ENCODE measurements around the gene TUT4. TPM values are rescaled to one million over a fixed set of nuclear protein-coding genes. Genes with fewer than 3 reads are reported as not detected.
"Not testable (repeated sequence)": the region's sequence is repeated elsewhere in the genome, so short reads cannot be mapped to it uniquely, and the experiment has no call there.

Gene TUT4
- total RNA-seq, 1 donor from 2014 or later: 139 TPM

- no peaks in the 10 kb centered on the region for H3F3A ChIP-seq (ENCODE audit: low read depth)
- no peak overlapping the region for H3K27ac ChIP-seq
- Mint-ChIP-seq H3K36me3 (no peaks in the 10 kb centered on the region), H3K4me3 (no peak overlapping the region), H3K4me1 (peaks cover 14% of the 10 kb centered on the region), H3K27ac (no peak overlapping the region), H3K27me3 (ENCODE audit: insufficient read depth, low read depth) (no peaks in the 10 kb centered on the region), H3K9me3 (no peaks in the 10 kb centered on the region)
- H3K4me2 ChIP-seq: no peak overlapping the region
- no peak overlapping the region for H2AFZ ChIP-seq (replicated peaks)
- H3K36me3 ChIP-seq: no peaks in the 10 kb centered on the region
- DNase-seq (ENCODE audit: low spot score): no peak
- TF ChIP-seq EZH2 (IDR thresholded peaks at IDR 0.05): no peak
- TF ChIP-seq, protein P1, sequence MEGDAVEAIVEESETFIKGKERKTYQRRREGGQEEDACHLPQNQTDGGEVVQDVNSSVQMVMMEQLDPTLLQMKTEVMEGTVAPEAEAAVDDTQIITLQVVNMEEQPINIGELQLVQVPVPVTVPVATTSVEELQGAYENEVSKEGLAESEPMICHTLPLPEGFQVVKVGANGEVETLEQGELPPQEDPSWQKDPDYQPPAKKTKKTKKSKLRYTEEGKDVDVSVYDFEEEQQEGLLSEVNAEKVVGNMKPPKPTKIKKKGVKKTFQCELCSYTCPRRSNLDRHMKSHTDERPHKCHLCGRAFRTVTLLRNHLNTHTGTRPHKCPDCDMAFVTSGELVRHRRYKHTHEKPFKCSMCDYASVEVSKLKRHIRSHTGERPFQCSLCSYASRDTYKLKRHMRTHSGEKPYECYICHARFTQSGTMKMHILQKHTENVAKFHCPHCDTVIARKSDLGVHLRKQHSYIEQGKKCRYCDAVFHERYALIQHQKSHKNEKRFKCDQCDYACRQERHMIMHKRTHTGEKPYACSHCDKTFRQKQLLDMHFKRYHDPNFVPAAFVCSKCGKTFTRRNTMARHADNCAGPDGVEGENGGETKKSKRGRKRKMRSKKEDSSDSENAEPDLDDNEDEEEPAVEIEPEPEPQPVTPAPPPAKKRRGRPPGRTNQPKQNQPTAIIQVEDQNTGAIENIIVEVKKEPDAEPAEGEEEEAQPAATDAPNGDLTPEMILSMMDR (IDR thresholded peaks at IDR 0.05): no peak
- TF ChIP-seq EZH2phosphoT487 (IDR thresholded peaks at IDR 0.05): no peak
- H3K9ac ChIP-seq: no peak overlapping the region
- no peaks in the 10 kb centered on the region for H3K27me3 ChIP-seq
- no peak overlapping the region for H3K4me3 ChIP-seq
- H3K9me3 ChIP-seq (ENCODE audit: low read depth): no peaks in the 10 kb centered on the region
- H3K79me2 ChIP-seq (ENCODE audit: low read depth): no peaks in the 10 kb centered on the region
- no peaks in the 10 kb centered on the region for H4K20me1 ChIP-seq (ENCODE audit: low read depth)
- no peaks in the 10 kb centered on the region for H3K4me1 ChIP-seq
Observed at GRCh38 chr1:52580283-52580682, 27.4 kb upstream of the TUT4 start.

GRCh38 chr1:52579415-52579814 lies 26.5 kb upstream of the TUT4 start:
- no peak overlapping the region for H3K4me3 ChIP-seq
- no peaks in the 10 kb centered on the region for H3K36me3 ChIP-seq
- H3K9me3 ChIP-seq (ENCODE audit: low read depth): no peaks in the 10 kb centered on the region
- Mint-ChIP-seq H3K27ac (no peak overlapping the region), H3K36me3 (no peaks in the 10 kb centered on the region), H3K4me3 (no peak overlapping the region), H3K9me3 (no peaks in the 10 kb centered on the region), H3K27me3 (ENCODE audit: insufficient read depth, low read depth) (no peaks in the 10 kb centered on the region), H3K4me1 (peaks cover 20% of the 10 kb centered on the region)
- no peaks in the 10 kb centered on the region for H4K20me1 ChIP-seq (ENCODE audit: low read depth)
- no peaks in the 10 kb centered on the region for H3K27me3 ChIP-seq
- no peak for DNase-seq (ENCODE audit: low spot score)
- no peaks in the 10 kb centered on the region for H3F3A ChIP-seq (ENCODE audit: low read depth)
- H3K9ac ChIP-seq: no peak overlapping the region
- TF ChIP-seq EZH2phosphoT487 (IDR thresholded peaks at IDR 0.05): no peak
- TF ChIP-seq EZH2 (IDR thresholded peaks at IDR 0.05): no peak
- TF ChIP-seq, protein P1 (IDR thresholded peaks at IDR 0.05): no peak
- H2AFZ ChIP-seq (replicated peaks): no peak overlapping the region
- no peaks in the 10 kb centered on the region for H3K4me1 ChIP-seq
- H3K27ac ChIP-seq: no peak overlapping the region
- no peaks in the 10 kb centered on the region for H3K79me2 ChIP-seq (ENCODE audit: low read depth)
- no peak overlapping the region for H3K4me2 ChIP-seq

- H3K27me3 Mint-ChIP-seq (ENCODE audit: insufficient read depth, low read depth); H3K9me3 Mint-ChIP-seq; DNase-seq (ENCODE audit: low spot score); H3K4me3 ChIP-seq; H3K36me3 Mint-ChIP-seq; H3K4me3 Mint-ChIP-seq; H3K4me2 ChIP-seq; H3K9ac ChIP-seq; H3F3A ChIP-seq (ENCODE audit: low read depth); H3K27ac Mint-ChIP-seq; H3K27me3 ChIP-seq; H3K36me3 ChIP-seq; H3K79me2 ChIP-seq (ENCODE audit: low read depth); H3K27ac ChIP-seq; H3K9me3 ChIP-seq (ENCODE audit: low read depth); H3K4me1 ChIP-seq; H4K20me1 ChIP-seq (ENCODE audit: low read depth); H2AFZ ChIP-seq (replicated peaks): not testable (repeated sequence)
- peaks cover 21% of the 10 kb centered on the region for H3K4me1 Mint-ChIP-seq
Observed at GRCh38 chr1:52578066-52578465, 25.2 kb upstream of the TUT4 start.

GRCh38 chr1:52576074-52576473 lies 23.2 kb upstream of the TUT4 start:
- Histone ChIP-seq H4K20me1 (ENCODE audit: low read depth) (no peaks in the 10 kb centered on the region), H2AFZ (replicated peaks) (no peak overlapping the region), H3F3A (ENCODE audit: low read depth) (no peaks in the 10 kb centered on the region), H3K4me1 (no peaks in the 10 kb centered on the region), H3K9me3 (ENCODE audit: low read depth) (no peaks in the 10 kb centered on the region), H3K9ac (no peak overlapping the region), H3K79me2 (ENCODE audit: low read depth) (no peaks in the 10 kb centered on the region), H3K4me2 (no peak overlapping the region), H3K36me3 (no peaks in the 10 kb centered on the region), H3K4me3 (no peak overlapping the region), H3K27ac (no peak overlapping the region), H3K27me3 (no peaks in the 10 kb centered on the region)
- Mint-ChIP-seq H3K36me3 (no peaks in the 10 kb centered on the region), H3K27ac (no peak overlapping the region), H3K4me3 (no peak overlapping the region), H3K4me1 (peaks cover 17% of the 10 kb centered on the region), H3K9me3 (peaks cover 2% of the 10 kb centered on the region), H3K27me3 (ENCODE audit: insufficient read depth, low read depth) (no peaks in the 10 kb centered on the region)
- no peak for DNase-seq (ENCODE audit: low spot score)
- no peak for TF ChIP-seq EZH2 (IDR thresholded peaks at IDR 0.05)
- TF ChIP-seq, protein P1 (IDR thresholded peaks at IDR 0.05): no peak
- TF ChIP-seq EZH2phosphoT487 (IDR thresholded peaks at IDR 0.05): no peak
